Lower leg skin (tissue), 4 donors: Measurements from ENCODE around the gene PIAS2. TPM values are rescaled to one million over a fixed set of nuclear protein-coding genes. Genes with fewer than 3 reads are reported as not detected.

ENCODE experiments used
- DNase-seq, 2 donors: peaks; one replicate each; pipeline ENCODE4 v3.0.0-alpha.2; 2019; ENCODE audit warnings: low spot score in 2 of 2
- H3K4me3 ChIP-seq: fragments of 200-600 bp; sonication (generic); 2 replicates; pipeline ENCODE4 v1.5.1; 2017; ENCODE audit warnings: mild to moderate bottlenecking, low read depth; ENCODE audit not compliant: poor library complexity, severe bottlenecking
- POLR2A ChIP-seq, 2 donors: fragments of 450-650 bp; IDR thresholded peaks; one replicate each; pipeline ENCODE4 v1.6.1; 2016 to 2017; ENCODE audit warnings: antibody characterized with exemption in 2 of 2, mild to moderate bottlenecking in 1 of 2, moderate library complexity in 1 of 2
- WGBS, 2 donors: methylation state at CpG; one replicate each; pipeline ENCODE4 v1.1.5; 2018; 5-methylcytosine and 5-hydroxymethylcytosine counted together
- intact Hi-C: fragments of 100-400 bp; cut with DNase I; formaldehyde crosslinking; loops from one replicate; pipeline ENCODE4 v1.15.0; 2023; ENCODE audit warnings: low total_unique reads
- total RNA-seq, 4 donors: library from RNA; depleted of rRNA; stranded (reverse); fragments of >200 nt; gene quantifications; one replicate each; pipeline ENCODE4 v1.1.0, GENCODE V29; 2016
- TF ChIP-seq, protein P1 (sequence below), 3 donors: fragments of 450-650 bp; IDR thresholded peaks; one replicate each; pipeline ENCODE4 v1.5.1; 2016; ENCODE audit warnings: antibody characterized with exemption in 3 of 3, mild to moderate bottlenecking in 3 of 3, moderate library complexity in 2 of 3

The PIAS2 gene
- total RNA-seq, 4 donors from 2014 or later = 6.3 to 12.7 (median 10.6) TPM

DNA sequence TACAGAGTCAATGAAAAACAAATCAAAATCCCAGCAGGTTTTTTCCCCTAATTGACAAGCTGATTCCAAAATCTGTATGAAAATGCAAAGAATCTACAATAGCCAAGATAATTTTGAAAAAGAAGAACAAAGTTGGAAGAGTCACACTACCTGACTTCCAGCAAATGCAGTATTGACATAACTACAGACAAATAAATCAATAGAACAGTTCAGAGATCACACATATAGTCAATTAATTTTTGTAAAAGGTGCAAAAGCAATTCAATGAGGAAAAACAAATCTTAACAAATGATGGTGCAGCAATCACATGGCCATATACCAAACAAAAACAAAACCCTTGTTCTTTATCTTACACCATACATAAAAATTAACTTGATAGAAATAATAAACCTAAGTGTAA, 85.9 kb downstream of the PIAS2 start:
- H3K4me3 ChIP-seq = no peak overlapping the region
- intact Hi-C loops = no loop called here
- no peak for DNase-seq
- TF ChIP-seq POLR2A (IDR thresholded peaks at IDR 0.05) = no peak
- TF ChIP-seq, protein P1, sequence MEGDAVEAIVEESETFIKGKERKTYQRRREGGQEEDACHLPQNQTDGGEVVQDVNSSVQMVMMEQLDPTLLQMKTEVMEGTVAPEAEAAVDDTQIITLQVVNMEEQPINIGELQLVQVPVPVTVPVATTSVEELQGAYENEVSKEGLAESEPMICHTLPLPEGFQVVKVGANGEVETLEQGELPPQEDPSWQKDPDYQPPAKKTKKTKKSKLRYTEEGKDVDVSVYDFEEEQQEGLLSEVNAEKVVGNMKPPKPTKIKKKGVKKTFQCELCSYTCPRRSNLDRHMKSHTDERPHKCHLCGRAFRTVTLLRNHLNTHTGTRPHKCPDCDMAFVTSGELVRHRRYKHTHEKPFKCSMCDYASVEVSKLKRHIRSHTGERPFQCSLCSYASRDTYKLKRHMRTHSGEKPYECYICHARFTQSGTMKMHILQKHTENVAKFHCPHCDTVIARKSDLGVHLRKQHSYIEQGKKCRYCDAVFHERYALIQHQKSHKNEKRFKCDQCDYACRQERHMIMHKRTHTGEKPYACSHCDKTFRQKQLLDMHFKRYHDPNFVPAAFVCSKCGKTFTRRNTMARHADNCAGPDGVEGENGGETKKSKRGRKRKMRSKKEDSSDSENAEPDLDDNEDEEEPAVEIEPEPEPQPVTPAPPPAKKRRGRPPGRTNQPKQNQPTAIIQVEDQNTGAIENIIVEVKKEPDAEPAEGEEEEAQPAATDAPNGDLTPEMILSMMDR (IDR thresholded peaks at IDR 0.05) = no peak

GRCh38 chr18:46830633-46831032, 86.7 kb downstream of the PIAS2 start:
- intact Hi-C loops = no loop called here
- H3K4me3 ChIP-seq = no peak overlapping the region
- DNase-seq = no peak
- no peak for TF ChIP-seq POLR2A (IDR thresholded peaks at IDR 0.05)
- TF ChIP-seq, protein P1 (IDR thresholded peaks at IDR 0.05) = no peak

GRCh38 chr18:46829947-46830346, 87.4 kb downstream of the PIAS2 start:
- no peak overlapping the region for H3K4me3 ChIP-seq
- TF ChIP-seq, protein P1 (IDR thresholded peaks at IDR 0.05) = no peak
- no peak for TF ChIP-seq POLR2A (IDR thresholded peaks at IDR 0.05)
- no peak for DNase-seq
- 98 to 100% methylated on average over 1 of the region's 1 CpG for WGBS, 2 donors
- intact Hi-C loops = no loop called here

DNA sequence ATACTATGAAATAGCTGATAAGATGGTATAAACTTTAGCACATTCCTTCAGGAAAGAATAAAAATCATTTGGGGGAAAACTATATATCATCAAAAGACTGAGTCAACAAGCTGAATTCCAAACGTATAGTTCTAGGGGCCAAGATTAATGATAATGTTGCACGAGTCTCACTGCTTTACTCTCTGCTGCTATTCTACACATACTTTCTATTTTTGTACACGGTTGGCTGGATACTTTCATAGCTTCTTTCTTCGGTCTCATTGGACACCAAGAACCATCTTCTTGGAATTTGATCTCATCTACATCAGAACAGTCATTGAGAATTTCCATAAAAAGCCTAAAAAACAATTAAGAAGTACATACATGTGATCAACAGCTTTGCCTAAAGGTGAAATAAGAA, 87.8 kb downstream of the PIAS2 start:
- WGBS, 2 donors = 82 to 84% methylated on average over 4 of the region's 4 CpGs
- DNase-seq = no peak
- TF ChIP-seq, protein P1 (IDR thresholded peaks at IDR 0.05) = no peak
- TF ChIP-seq POLR2A (IDR thresholded peaks at IDR 0.05) = no peak
- intact Hi-C loops = no loop called here
- H3K4me3 ChIP-seq = no peak overlapping the region

- TF ChIP-seq, protein P1 (IDR thresholded peaks at IDR 0.05) = no peak
- no peak for TF ChIP-seq POLR2A (IDR thresholded peaks at IDR 0.05)
- 76 to 81% methylated on average over 3 of the region's 3 CpGs for WGBS, 2 donors
- intact Hi-C loops = no loop called here
- DNase-seq = no peak
- no peak overlapping the region for H3K4me3 ChIP-seq
These were observed 95.2 kb downstream of the PIAS2 start for GRCh38 chr18:46821856-46822711.

DNA sequence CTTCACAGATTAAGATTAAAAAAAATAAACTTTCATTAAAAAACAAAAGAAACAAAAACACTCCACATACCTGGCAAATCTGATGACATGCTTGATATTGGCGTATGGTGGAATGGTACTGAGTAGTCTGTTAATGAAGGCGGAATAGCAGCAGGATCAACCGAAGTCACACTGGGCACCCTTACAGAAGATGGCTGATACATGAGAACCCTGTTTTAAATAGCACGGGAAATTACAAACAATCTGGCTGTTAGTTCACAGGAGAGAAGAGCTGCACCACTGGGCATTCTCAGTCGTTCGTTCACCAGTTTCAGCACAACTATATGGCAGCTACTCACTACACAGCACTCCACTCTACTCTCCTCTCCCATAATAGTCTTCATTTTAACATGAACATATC, 96.4 kb downstream of the PIAS2 start:
- no peak overlapping the region for H3K4me3 ChIP-seq
- DNase-seq = no peak
- intact Hi-C loops = no loop called here
- 90 to 93% methylated on average over 6 of the region's 6 CpGs for WGBS, 2 donors
- TF ChIP-seq, protein P1 (IDR thresholded peaks at IDR 0.05) = no peak
- TF ChIP-seq POLR2A (IDR thresholded peaks at IDR 0.05) = no peak
